ENCODE measurements around the gene WDFY4.

WDFY4 gene

GRCh38 chr10:48798481-48799254 lies 114.0 kb downstream of the WDFY4 start:
- TF ChIP-seq CSRNP3 (CRISPR knock-in tag; IDR thresholded peaks at IDR 0.05), result no peak
- TF ChIP-seq ZNF70 (CRISPR knock-in tag; IDR thresholded peaks at IDR 0.05), result no peak
- no peak for TF ChIP-seq CREB5 (CRISPR knock-in tag; IDR thresholded peaks at IDR 0.05; ENCODE audit: low read depth)
- TF ChIP-seq TOX (CRISPR knock-in tag; IDR thresholded peaks at IDR 0.05; ENCODE audit: borderline replicate concordance), result no peak
- TF ChIP-seq ZC3H10 (CRISPR knock-in tag; IDR thresholded peaks at IDR 0.05), result no peak
- TF ChIP-seq CSDC2 (CRISPR knock-in tag; IDR thresholded peaks at IDR 0.05), result no peak
- TF ChIP-seq ZNF565 (CRISPR knock-in tag; conservative IDR thresholded peaks at IDR 0.05; ENCODE audit: low read depth), result no peak
- no peak for TF ChIP-seq ESRRG (CRISPR knock-in tag; IDR thresholded peaks at IDR 0.05)
- TF ChIP-seq ARNTL (CRISPR knock-in tag; IDR thresholded peaks at IDR 0.05; ENCODE audit: borderline replicate concordance, low read depth), result no peak
- TF ChIP-seq OSR1 (CRISPR knock-in tag; IDR thresholded peaks at IDR 0.05), result no peak
- TF ChIP-seq TCF4 (CRISPR knock-in tag; IDR thresholded peaks at IDR 0.05; ENCODE audit: borderline replicate concordance), result no peak
- no peak for TF ChIP-seq BACH2 (CRISPR knock-in tag; IDR thresholded peaks at IDR 0.05; ENCODE audit: borderline replicate concordance)
- ATAC-seq, result no peak

GRCh38 chr10:48799341-48800006 lies 114.8 kb downstream of the WDFY4 start:
- no peak for TF ChIP-seq TOX (CRISPR knock-in tag; IDR thresholded peaks at IDR 0.05; ENCODE audit: borderline replicate concordance)
- TF ChIP-seq TCF4 (CRISPR knock-in tag; IDR thresholded peaks at IDR 0.05; ENCODE audit: borderline replicate concordance), result no peak

GRCh38 chr10:48800007-48800675 lies 115.5 kb downstream of the WDFY4 start:
- TF ChIP-seq TOX (CRISPR knock-in tag; IDR thresholded peaks at IDR 0.05; ENCODE audit: borderline replicate concordance) (no peak), ESRRG (CRISPR knock-in tag; IDR thresholded peaks at IDR 0.05) (no peak), POU6F1 (CRISPR knock-in tag; IDR thresholded peaks at IDR 0.05; ENCODE audit: borderline replicate concordance, low read depth) (no peak), ISL1 (CRISPR knock-in tag; IDR thresholded peaks at IDR 0.05) (no peak), RARB (CRISPR knock-in tag; IDR thresholded peaks at IDR 0.05) (no peak), ZC3H10 (CRISPR knock-in tag; IDR thresholded peaks at IDR 0.05) (no peak), PATZ1 (CRISPR knock-in tag; IDR thresholded peaks at IDR 0.05; ENCODE audit: borderline replicate concordance) (no peak)
- no peak for ATAC-seq

More at GRCh38 chr10:48799341-48800006, 114.8 kb downstream of the WDFY4 start:
- ATAC-seq, result no peak

GRCh38 chr10:48801001-48801421 lies 116.3 kb downstream of the WDFY4 start:
- ATAC-seq, result no peak
- TF ChIP-seq OSR1 (CRISPR knock-in tag; IDR thresholded peaks at IDR 0.05), result no peak
- TF ChIP-seq SNAI2 (CRISPR knock-in tag; IDR thresholded peaks at IDR 0.05), result no peak
- TF ChIP-seq PPARA (CRISPR knock-in tag; IDR thresholded peaks at IDR 0.05; ENCODE audit: borderline replicate concordance), result no peak
- TF ChIP-seq ARNTL (CRISPR knock-in tag; IDR thresholded peaks at IDR 0.05; ENCODE audit: borderline replicate concordance, low read depth), result no peak
- no peak for TF ChIP-seq BACH2 (CRISPR knock-in tag; IDR thresholded peaks at IDR 0.05; ENCODE audit: borderline replicate concordance)
